H1 (cell line): ENCODE measurements around the gene PLK1. TPM values are rescaled to one million over a fixed set of nuclear protein-coding genes. Genes with fewer than 3 reads are reported as not detected.

ENCODE experiments used
- CTCF ChIA-PET: fragments of 300-600 bp; sonication (Branson Sonifier 250); formaldehyde crosslinking; loops from one replicate; lab custom pipeline; 2021; ENCODE audit not compliant: partially characterized antibody; lab: Charles Lee
- POLR2A ChIA-PET: fragments of 300-600 bp; sonication (Branson Sonifier 250); formaldehyde crosslinking; loops from one replicate; lab custom pipeline; 2021; ENCODE audit warnings: inconsistent platforms; ENCODE audit not compliant: partially characterized antibody; lab: Charles Lee
- DNase-seq, 2 experiments: peaks; one replicate each; pipeline versions ENCODE4 v3.0.0 to v3.0.0-alpha.2; 2010 to 2022; ENCODE audit warnings: low spot score in 2 of 2, low read depth in 1 of 2, mixed read lengths in 1 of 2
- FAIRE-seq: peaks from 2 replicates; lab custom pipeline; 2011; peaks lifted over from hg19 to GRCh38; lab: Jason Lieb, UNC
- H2AFZ ChIP-seq: 2 replicates; pipeline ENCODE4 v1.8.1; 2012; ENCODE audit warnings: low read length, inconsistent platforms
- H2AK5ac ChIP-seq: 2 replicates; pipeline ENCODE4 v1.6.1; 2013; ENCODE audit warnings: low read depth, low read length
- H2BK120ac ChIP-seq: replicated peaks from 2 replicates; pipeline ENCODE3; 2013; ENCODE audit warnings: low read depth, low read length, inconsistent platforms
- H2BK12ac ChIP-seq: 2 replicates; pipeline ENCODE4 v1.6.1; 2013; ENCODE audit warnings: low read depth, low read length
- H2BK15ac ChIP-seq: 2 replicates; pipeline ENCODE4 v1.6.1; 2013; ENCODE audit warnings: low read length
- H2BK20ac ChIP-seq: 2 replicates; pipeline ENCODE4 v1.6.1; 2013; ENCODE audit warnings: low read length
- H2BK5ac ChIP-seq: 2 replicates; pipeline ENCODE4 v1.6.1; 2013; ENCODE audit warnings: low read depth, low read length
- H3K14ac ChIP-seq: 2 replicates; pipeline ENCODE4 v1.6.1; 2013; ENCODE audit warnings: inconsistent platforms; ENCODE audit not compliant: insufficient read length
- H3K18ac ChIP-seq: 2 replicates; pipeline ENCODE4 v1.6.1; 2013; ENCODE audit warnings: low read length; ENCODE audit errors: extremely low read depth
- H3K23ac ChIP-seq: 2 replicates; pipeline ENCODE4 v1.6.1; 2013; ENCODE audit warnings: inconsistent platforms; ENCODE audit not compliant: insufficient read length
- H3K23me2 ChIP-seq: 2 replicates; pipeline ENCODE4 v1.6.1; 2013; ENCODE audit warnings: low read depth, low read length
- H3K27ac ChIP-seq: 2 replicates; pipeline ENCODE4 v1.6.1; 2011; ENCODE audit warnings: low read depth, low read length, inconsistent platforms
- H3K27me3 ChIP-seq, 4 experiments: replicated peaks in 1 of 4; 1 replicate in 1 of 4; 2 replicates in 3 of 4; pipeline versions ENCODE4 v1.6.1 to v1.8.1; 2011 to 2013; ENCODE audit warnings: low read length in 3 of 4, mild to moderate bottlenecking in 3 of 4, inconsistent platforms in 2 of 4, mixed read lengths in 2 of 4, moderate library complexity in 1 of 4; ENCODE audit not compliant: control insufficient read depth in 3 of 4, insufficient read depth in 3 of 4; ENCODE audit errors: extremely low read depth in 1 of 4
- H3K36me3 ChIP-seq, 4 experiments: 2 replicates each; pipeline versions ENCODE4 v1.6.1 to v1.8.1; 2011 to 2013; ENCODE audit warnings: mild to moderate bottlenecking in 4 of 4, low read length in 3 of 4, moderate library complexity in 2 of 4, control low read depth in 1 of 4, inconsistent platforms in 1 of 4; ENCODE audit not compliant: insufficient read depth in 4 of 4, control insufficient read depth in 2 of 4
- H3K4ac ChIP-seq: replicated peaks from 2 replicates; pipeline ENCODE3; 2013; ENCODE audit warnings: low read length, low read depth, mixed read lengths, inconsistent platforms; ENCODE audit not compliant: insufficient read length
- H3K4me1 ChIP-seq, 4 experiments: replicated peaks in 1 of 4; 1 replicate in 1 of 4; 2 replicates in 3 of 4; pipeline versions ENCODE4 v1.6.1 to v1.8.1; 2011 to 2013; ENCODE audit warnings: low read length in 3 of 4, inconsistent platforms in 2 of 4, mixed read lengths in 1 of 4; ENCODE audit not compliant: insufficient read depth in 4 of 4, control insufficient read depth in 3 of 4
- H3K4me2 ChIP-seq, 2 experiments: 2 replicates each; pipeline versions ENCODE4 v1.6.1 to v1.8.1; 2011 to 2013; ENCODE audit warnings: low read depth in 2 of 2, low read length in 2 of 2, control low read depth in 1 of 2, inconsistent platforms in 1 of 2, mild to moderate bottlenecking in 1 of 2; ENCODE audit not compliant: insufficient read depth in 1 of 2
- H3K4me3 ChIP-seq, 4 experiments: fragments of 200-600, 300-600 bp in 1 of 4; sonication (generic), shearing (Covaris generic), sonication (Bioruptor Twin) in 1 of 4; 2 replicates each; pipeline versions ENCODE4 v1.5.1 to v1.8.1; 2011 to 2016; ENCODE audit warnings: low read length in 4 of 4, low read depth in 3 of 4, control low read depth in 2 of 4, inconsistent platforms in 2 of 4, mild to moderate bottlenecking in 2 of 4, mixed read lengths in 1 of 4, moderate library complexity in 1 of 4; ENCODE audit not compliant: insufficient read depth in 2 of 4; ENCODE audit errors: extremely low read depth in 1 of 4
- H3K56ac ChIP-seq: replicated peaks from 2 replicates; pipeline ENCODE3; 2013; ENCODE audit warnings: low read depth, mild to moderate bottlenecking, mixed read lengths, low read length, inconsistent platforms; ENCODE audit not compliant: insufficient read length
- H3K79me1 ChIP-seq: 2 replicates; pipeline ENCODE4 v1.6.1; 2013; ENCODE audit warnings: low read depth, low read length, control low read depth
- H3K79me2 ChIP-seq, 2 experiments: 2 replicates each; pipeline versions ENCODE4 v1.6.1 to v1.8.1; 2012 to 2013; ENCODE audit warnings: low read length in 2 of 2, mild to moderate bottlenecking in 2 of 2, inconsistent platforms in 1 of 2; ENCODE audit not compliant: insufficient read depth in 2 of 2, control insufficient read depth in 1 of 2
- H3K9ac ChIP-seq, 4 experiments: replicated peaks in 1 of 4; 1 replicate in 1 of 4; 2 replicates in 3 of 4; pipeline versions ENCODE4 v1.6.1 to v1.8.1; 2011 to 2013; ENCODE audit warnings: low read depth in 3 of 4, low read length in 3 of 4, control low read depth in 2 of 4, mild to moderate bottlenecking in 2 of 4, moderate library complexity in 2 of 4, inconsistent platforms in 1 of 4; ENCODE audit errors: extremely low read depth in 1 of 4
- H3K9me3 ChIP-seq, 2 experiments: 2 replicates each; pipeline versions ENCODE4 v1.6.1 to v1.8.1; 2012 to 2013; ENCODE audit warnings: mild to moderate bottlenecking in 2 of 2, moderate library complexity in 2 of 2, control low read depth in 1 of 2, inconsistent platforms in 1 of 2, low read depth in 1 of 2, low read length in 1 of 2, mixed read lengths in 1 of 2; ENCODE audit not compliant: insufficient read depth in 2 of 2
- H4K20me1 ChIP-seq, 2 experiments: replicated peaks in 1 of 2; 2 replicates each; pipeline versions ENCODE3 to v1.8.1; 2011 to 2013; ENCODE audit warnings: inconsistent platforms in 2 of 2, low read length in 2 of 2, mild to moderate bottlenecking in 1 of 2; ENCODE audit not compliant: insufficient read depth in 2 of 2, control insufficient read depth in 1 of 2
- H4K5ac ChIP-seq: 2 replicates; pipeline ENCODE4 v1.6.1; 2013; ENCODE audit warnings: low read length, low read depth, mixed read lengths, inconsistent platforms; ENCODE audit not compliant: insufficient read length
- H4K8ac ChIP-seq: 2 replicates; pipeline ENCODE4 v1.8.0; 2013; ENCODE audit warnings: mild to moderate bottlenecking, moderate library complexity, low read length, inconsistent platforms; ENCODE audit not compliant: insufficient read depth; ENCODE audit errors: extremely low read depth
- H4K91ac ChIP-seq: replicated peaks from 2 replicates; pipeline ENCODE3; 2013; ENCODE audit warnings: low read length, mixed read lengths, inconsistent platforms; ENCODE audit not compliant: insufficient read length
- BCL11A ChIP-seq, 2 experiments: IDR thresholded peaks; one replicate each; pipeline ENCODE4 v1.6.1; 2011; ENCODE audit warnings: low read depth in 2 of 2, low read length in 2 of 2, mild to moderate bottlenecking in 2 of 2
- CBX8 ChIP-seq: fragments of 300-800, 300-1000 bp; sonication (generic); IDR thresholded peaks from 2 replicates; pipeline ENCODE4 v1.7.1; 2016; ENCODE audit warnings: low read depth, low read length, borderline replicate concordance
- GABPA ChIP-seq: IDR thresholded peaks from 2 replicates; pipeline ENCODE4 v1.6.1; 2011; ENCODE audit warnings: mild to moderate bottlenecking, low read length, moderate library complexity, borderline replicate concordance; ENCODE audit not compliant: insufficient read depth
- NANOG ChIP-seq: IDR thresholded peaks from 2 replicates; pipeline ENCODE4 v1.6.1; 2011; ENCODE audit warnings: low read length, low read depth, mild to moderate bottlenecking, inconsistent platforms; ENCODE audit not compliant: insufficient read depth, poor library complexity, severe bottlenecking
- NRF1 ChIP-seq: IDR thresholded peaks from 2 replicates; pipeline ENCODE4 v1.6.1; 2011; ENCODE audit warnings: mild to moderate bottlenecking, low read depth, low read length, improper control_type of control experiment
- RAD21 ChIP-seq, 2 experiments: IDR thresholded peaks in 1 of 2; conservative IDR thresholded peaks in 1 of 2; 2 replicates each; pipeline ENCODE4 v1.6.1; 2011; ENCODE audit warnings: low read depth in 2 of 2, low read length in 2 of 2, improper control_type of control experiment in 1 of 2, inconsistent platforms in 1 of 2, mild to moderate bottlenecking in 1 of 2, moderate library complexity in 1 of 2
- SIN3A ChIP-seq, 2 experiments: IDR thresholded peaks in 1 of 2; conservative IDR thresholded peaks in 1 of 2; 2 replicates each; pipeline ENCODE4 v1.6.1; 2011 to 2012; ENCODE audit warnings: low read length in 2 of 2, improper control_type of control experiment in 1 of 2, low read depth in 1 of 2, mild to moderate bottlenecking in 1 of 2
- SIRT6 ChIP-seq: IDR thresholded peaks from one replicate; pipeline ENCODE4 v1.7.1; 2012; ENCODE audit warnings: low read length, inconsistent platforms
- SIX5 ChIP-seq: IDR thresholded peaks from 2 replicates; pipeline ENCODE4 v1.6.1; 2011; ENCODE audit warnings: mild to moderate bottlenecking, low read depth, low read length
- SUZ12 ChIP-seq: fragments of 200-600 bp; sonication (generic); IDR thresholded peaks from 2 replicates; pipeline ENCODE4 v1.6.1; 2012; ENCODE audit warnings: mild to moderate bottlenecking, inconsistent platforms, low read length, moderate library complexity, mixed read lengths
- TAF1 ChIP-seq: IDR thresholded peaks from 2 replicates; pipeline ENCODE4 v1.6.1; 2011; ENCODE audit warnings: mild to moderate bottlenecking, low read depth, low read length
- TCF12 ChIP-seq: IDR thresholded peaks from 2 replicates; pipeline ENCODE4 v1.6.1; 2011; ENCODE audit warnings: low read depth, mild to moderate bottlenecking, low read length
- WGBS, 2 experiments: shearing (Covaris generic) in 1 of 2; methylation state at CpG; one replicate each; pipeline versions ENCODE4 v1.1.6 to v1.1.7; 2013 to 2015; ENCODE audit warnings: low lambda C conversion rate in 2 of 2, mixed read lengths in 2 of 2, inconsistent platforms in 1 of 2, low coverage in 1 of 2, missing lambda C conversion rate in 1 of 2; ENCODE audit not compliant: insufficient replicate concordance in 2 of 2, insufficient coverage in 1 of 2, insufficient read length in 1 of 2; ENCODE audit errors: extremely low coverage in 1 of 2, missing lambda C conversion rate in 1 of 2; 5-methylcytosine and 5-hydroxymethylcytosine counted together
- polyA plus RNA-seq, 7 experiments: library from polyadenylated mRNA; depleted of rRNA in 3 of 7; stranded (reverse) in 5 of 7; unstranded in 2 of 7; fragments of >200 nt in 5 of 7; fragments of 200-250 nt in 2 of 7; gene quantifications; 1 replicate in 5 of 7; 2 replicates in 1 of 7; 4 replicates in 1 of 7; pipeline versions ENCODE4 v1.2.1 to v1.2.3, GENCODE V29; 2011 to 2013; ENCODE audit warnings: missing spikeins in 2 of 7, mixed read lengths in 2 of 7
- total RNA-seq: library from RNA; stranded (reverse); fragmentation: NEBNext Ultra II Directional; extraction: Animal tissue kit (Norgen Biotek cat#: 25700); gene quantifications from 2 replicates; pipeline ENCODE4 v1.2.1, GENCODE V29; 2021

The PLK1 gene
- total and polyA plus RNA-seq, 2 of the 8 experiments (the other 6 are each of a cell fraction or from before 2014, with no cell fraction given), result 127 to 139 TPM

GRCh38 chr16:23689442-23690187 lies 10.9 kb downstream of the PLK1 start:
- Histone ChIP-seq H3K4me3 (no peak overlapping the region), H4K8ac (no peak overlapping the region), H2BK15ac (no peak overlapping the region), H3K23me2 (peaks cover 4% of the 10 kb centered on the region; the same call in 1 of the 2 replicates), H2BK5ac (no peak overlapping the region), H4K5ac (no peak overlapping the region), H2BK12ac (no peak overlapping the region), H3K4me2 (no peak overlapping the region), H3K27me3 (no peaks in the 10 kb centered on the region), H2AK5ac (no peak overlapping the region), H4K20me1 (peaks cover 7 to 10% of the 10 kb centered on the region in 2 experiments), H2BK120ac (no peak overlapping the region), H3K23ac (no peak overlapping the region), H3K14ac (no peak overlapping the region), H3K36me3 (peaks cover 25 to 69% (median 56%) of the 10 kb centered on the region in 4 experiments), H3K56ac (no peak overlapping the region), H3K4ac (no peak overlapping the region), H3K18ac (no peak overlapping the region), H2AFZ (no peak overlapping the region), H3K9me3 (no peaks in the 10 kb centered on the region), H3K9ac (no peak overlapping the region), H3K4me1 (peaks cover 0 to 5% (median 4%) of the 10 kb centered on the region in 4 experiments; a peak in 5 of 7 replicates), H2BK20ac (no peak overlapping the region), H4K91ac (no peak overlapping the region), H3K79me1 (no peaks in the 10 kb centered on the region), H3K79me2 (no peaks in the 10 kb centered on the region), H3K27ac (no peak overlapping the region)
- CTCF ChIA-PET, result interaction anchor here (0.8 to 1.3 kb wide), 2 partner anchors 11 to 21 kb away, joined by 3 read pairs; partner anchors contain the start of gene PLK1
- POLR2A ChIA-PET, result interaction anchor here (0.6 to 12.9 kb wide), 7 partner anchors 8 to 39 kb away, joined by 3 to 230 read pairs (median 4); partner anchors contain the start of genes ERN2 and PLK1
- FAIRE-seq (no peak), DNase-seq (no peak)
- 94% methylated on average over 36 of the region's 36 CpGs; no CpG with 5 or more reads in 1 of the 2 experiments for WGBS, 2 experiments
- TF ChIP-seq SIN3A (conservative IDR thresholded peaks at IDR 0.05 in 1 of 2, IDR thresholded peaks at IDR 0.05 in 1 of 2; ENCODE audit: low read depth in 1 of 2, low read length in 2 of 2) (no peak), NRF1 (no peak), TAF1 (no peak), CBX8 (no peak), GABPA (no peak), TCF12 (no peak), SIRT6 (no peak), RAD21 (IDR thresholded peaks at IDR 0.05 in 1 of 2, conservative IDR thresholded peaks at IDR 0.05 in 1 of 2; ENCODE audit: low read depth in 2 of 2, low read length in 2 of 2) (no peak), BCL11A (IDR thresholded peaks at IDR 0.05; ENCODE audit: low read depth in 2 of 2, low read length in 2 of 2) (no peak), SUZ12 (no peak), SIX5 (no peak), NANOG (no peak)
